ENCODE data around the gene GPA33.

The GPA33 gene, protein sequence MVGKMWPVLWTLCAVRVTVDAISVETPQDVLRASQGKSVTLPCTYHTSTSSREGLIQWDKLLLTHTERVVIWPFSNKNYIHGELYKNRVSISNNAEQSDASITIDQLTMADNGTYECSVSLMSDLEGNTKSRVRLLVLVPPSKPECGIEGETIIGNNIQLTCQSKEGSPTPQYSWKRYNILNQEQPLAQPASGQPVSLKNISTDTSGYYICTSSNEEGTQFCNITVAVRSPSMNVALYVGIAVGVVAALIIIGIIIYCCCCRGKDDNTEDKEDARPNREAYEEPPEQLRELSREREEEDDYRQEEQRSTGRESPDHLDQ

DNA sequence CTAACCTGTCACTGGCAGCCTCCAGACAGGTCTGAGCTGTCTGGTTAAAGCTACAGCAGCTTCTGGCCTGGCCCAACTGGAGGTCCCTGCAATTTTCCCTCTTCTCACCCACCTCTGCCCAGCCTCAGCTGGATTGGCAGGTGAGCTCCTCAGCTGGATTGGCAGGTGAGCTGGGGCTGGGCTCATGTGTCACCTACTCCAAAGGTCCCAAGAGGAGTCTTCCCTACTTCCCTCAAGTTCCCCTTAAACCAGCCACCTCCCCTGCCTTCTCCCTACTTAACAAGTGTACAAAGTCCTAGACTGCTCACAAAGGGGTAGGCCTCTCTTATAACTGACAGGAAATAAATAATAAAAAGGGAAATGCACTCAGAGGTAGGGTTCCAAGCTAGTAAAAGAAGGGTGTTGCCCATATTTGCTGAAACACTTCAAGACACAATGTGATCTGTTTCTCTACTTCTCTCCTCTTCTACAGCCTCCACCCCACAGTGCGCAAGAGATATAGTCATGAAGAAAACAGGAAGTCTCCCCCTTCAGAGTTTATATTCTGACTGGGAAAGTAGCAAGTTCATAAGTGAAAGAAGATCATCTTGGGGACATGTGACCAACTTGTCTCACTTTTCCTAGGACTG is at the start of gene GPA33:
Gene GPA33, minus strand, starts transcription at position 64 of the 629 bp plus-strand sequence. CDS start 90 bp downstream, outside the sequence.
- Histone ChIP-seq H3K27ac (ENCODE audit: low read depth, low read length) (no peak within 1 kb of the TSS), H3K4me3 (ENCODE audit: low read depth in 1 of 2, low read length in 2 of 2) (no peak within 1 kb of the TSS), H3K27me3 (ENCODE audit: control insufficient read depth in 1 of 2, insufficient read depth in 2 of 2, low read length in 2 of 2) (no peaks in the 10 kb centered on the region), H3K36me3 (ENCODE audit: insufficient read depth, low read length) (no peaks in the 10 kb centered on the region), H3K4me1 (ENCODE audit: insufficient read depth, low read length) (no peaks in the 10 kb centered on the region), H3K9me3 (ENCODE audit: low read length) (no peaks in the 10 kb centered on the region), H3K9ac (ENCODE audit: low read length) (no peak within 1 kb of the TSS)

DNA sequence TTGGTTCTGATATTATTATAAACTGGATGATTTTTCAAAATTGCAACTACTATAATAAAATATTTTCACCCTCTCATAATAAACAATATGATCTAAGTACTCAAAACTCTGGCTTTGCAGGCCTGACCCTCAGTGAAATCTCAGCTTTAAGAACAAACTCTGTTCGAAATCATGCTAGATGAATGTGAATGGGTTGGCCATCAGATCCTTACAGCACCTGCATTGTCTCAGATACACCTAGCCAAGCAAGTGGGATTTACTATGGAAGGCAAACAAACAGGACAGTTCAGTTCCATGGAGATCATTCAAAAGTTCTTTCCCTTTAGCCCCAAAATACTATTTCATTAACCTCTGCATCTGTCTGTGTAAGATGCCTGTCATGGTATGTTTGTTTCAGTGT is 48.5 kb upstream of the GPA33 start:
- no peaks in the 10 kb centered on the region for H3K36me3 ChIP-seq (ENCODE audit: insufficient read depth, low read length)
- H3K9ac ChIP-seq (ENCODE audit: low read length), result no peak overlapping the region
- no peaks in the 10 kb centered on the region for H3K4me1 ChIP-seq (ENCODE audit: insufficient read depth, low read length)
- no peaks in the 10 kb centered on the region for H3K27me3 ChIP-seq (ENCODE audit: control insufficient read depth in 1 of 2, insufficient read depth in 2 of 2, low read length in 2 of 2)
- H3K27ac ChIP-seq (ENCODE audit: low read depth, low read length), result no peak overlapping the region
- no peak overlapping the region for H3K4me3 ChIP-seq (ENCODE audit: low read depth in 1 of 2, low read length in 2 of 2)
- H3K9me3 ChIP-seq (ENCODE audit: low read length), result no peaks in the 10 kb centered on the region

DNA sequence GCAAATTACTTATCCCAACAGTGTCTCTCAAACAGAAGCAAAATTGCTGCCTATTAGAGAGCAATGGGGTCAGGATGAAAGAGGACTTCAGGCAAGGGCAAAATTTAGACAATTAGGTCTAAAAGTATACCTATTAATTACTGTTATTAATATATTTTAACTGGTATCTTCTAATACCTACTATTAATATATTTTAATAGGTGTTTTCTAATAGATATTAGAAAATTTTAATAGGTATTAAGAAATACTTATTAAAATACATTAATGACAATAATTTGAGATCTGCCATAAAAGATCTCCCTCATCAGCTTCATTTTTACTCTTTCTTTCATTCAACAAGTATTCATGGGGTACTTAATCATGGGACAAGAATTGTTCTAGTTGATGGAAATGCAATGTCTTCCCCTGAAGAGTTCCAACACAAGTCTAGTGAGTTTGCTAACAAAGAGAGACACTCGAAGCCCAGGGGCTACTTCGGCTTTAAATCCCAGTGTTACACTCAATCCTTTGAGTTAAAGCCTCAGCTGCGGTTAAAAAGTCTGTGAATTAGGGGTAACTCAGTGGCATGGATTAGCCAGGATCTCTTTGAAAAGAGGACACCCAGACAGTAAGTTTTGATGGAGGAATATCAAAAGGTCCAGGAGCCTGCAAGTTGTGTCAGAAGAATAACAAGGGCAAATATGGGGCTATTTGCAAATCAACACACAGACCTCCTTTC is 47.8 kb upstream of the GPA33 start:
- no peaks in the 10 kb centered on the region for H3K27me3 ChIP-seq (ENCODE audit: control insufficient read depth in 1 of 2, insufficient read depth in 2 of 2, low read length in 2 of 2)
- no peak overlapping the region for H3K27ac ChIP-seq (ENCODE audit: low read depth, low read length)
- H3K36me3 ChIP-seq (ENCODE audit: insufficient read depth, low read length), result no peaks in the 10 kb centered on the region
- no peak overlapping the region for H3K9ac ChIP-seq (ENCODE audit: low read length)
- H3K9me3 ChIP-seq (ENCODE audit: low read length), result no peaks in the 10 kb centered on the region
- no peaks in the 10 kb centered on the region for H3K4me1 ChIP-seq (ENCODE audit: insufficient read depth, low read length)
- H3K4me3 ChIP-seq (ENCODE audit: low read depth in 1 of 2, low read length in 2 of 2), result no peak overlapping the region

DNA sequence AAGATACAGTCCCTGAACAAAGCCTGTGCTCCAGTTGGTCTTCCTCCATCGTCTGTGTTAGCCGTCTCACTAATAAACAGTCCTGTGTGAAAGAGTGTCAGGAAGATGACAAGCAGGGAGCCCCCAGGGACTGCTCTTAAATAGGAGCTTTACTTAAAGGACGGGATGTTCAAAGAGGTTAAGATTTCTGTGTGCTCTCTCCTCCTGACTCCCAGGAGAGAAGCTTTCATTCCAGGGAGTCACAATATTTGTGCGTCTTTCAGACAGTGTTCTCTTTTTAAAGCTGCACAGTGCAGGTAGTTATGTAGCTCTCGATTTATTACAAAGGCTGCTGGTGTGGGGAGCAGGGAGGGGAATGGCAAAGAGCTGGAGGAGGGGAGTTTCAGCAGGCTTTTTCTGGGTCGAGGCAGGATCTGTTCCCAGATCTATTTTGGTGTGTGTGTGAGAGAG is 47.2 kb upstream of the GPA33 start:
- no peaks in the 10 kb centered on the region for H3K4me1 ChIP-seq (ENCODE audit: insufficient read depth, low read length)
- no peaks in the 10 kb centered on the region for H3K36me3 ChIP-seq (ENCODE audit: insufficient read depth, low read length)
- H3K9me3 ChIP-seq (ENCODE audit: low read length), result no peaks in the 10 kb centered on the region
- H3K27ac ChIP-seq (ENCODE audit: low read depth, low read length), result no peak overlapping the region
- no peak overlapping the region for H3K4me3 ChIP-seq (ENCODE audit: low read depth in 1 of 2, low read length in 2 of 2)
- no peak overlapping the region for H3K9ac ChIP-seq (ENCODE audit: low read length)
- no peaks in the 10 kb centered on the region for H3K27me3 ChIP-seq (ENCODE audit: control insufficient read depth in 1 of 2, insufficient read depth in 2 of 2, low read length in 2 of 2)

DNA sequence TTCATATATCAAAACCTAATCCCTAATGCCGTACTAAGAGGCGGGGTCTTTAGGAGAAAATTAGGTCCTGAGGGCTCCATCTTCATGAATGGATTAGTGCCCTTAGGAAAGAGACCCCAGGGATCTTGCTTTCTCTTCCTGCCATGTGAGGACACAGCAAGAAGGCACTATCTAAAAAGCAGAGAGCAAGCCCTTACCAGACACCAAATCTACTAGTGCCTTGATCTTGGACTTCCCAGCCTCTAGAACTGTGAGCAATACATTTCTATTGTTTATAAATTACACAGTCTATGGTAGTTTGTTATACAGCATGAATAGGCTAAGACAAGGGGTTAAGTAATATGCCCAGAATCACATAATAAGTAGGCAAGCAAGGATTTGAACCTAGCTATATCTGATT is 46.6 kb upstream of the GPA33 start:
- Histone ChIP-seq H3K27me3 (ENCODE audit: control insufficient read depth in 1 of 2, insufficient read depth in 2 of 2, low read length in 2 of 2) (no peaks in the 10 kb centered on the region), H3K4me3 (ENCODE audit: low read depth in 1 of 2, low read length in 2 of 2) (no peak overlapping the region), H3K27ac (ENCODE audit: low read depth, low read length) (no peak overlapping the region), H3K4me1 (ENCODE audit: insufficient read depth, low read length) (no peaks in the 10 kb centered on the region), H3K36me3 (ENCODE audit: insufficient read depth, low read length) (no peaks in the 10 kb centered on the region), H3K9ac (ENCODE audit: low read length) (no peak overlapping the region), H3K9me3 (ENCODE audit: low read length) (no peaks in the 10 kb centered on the region)

DNA sequence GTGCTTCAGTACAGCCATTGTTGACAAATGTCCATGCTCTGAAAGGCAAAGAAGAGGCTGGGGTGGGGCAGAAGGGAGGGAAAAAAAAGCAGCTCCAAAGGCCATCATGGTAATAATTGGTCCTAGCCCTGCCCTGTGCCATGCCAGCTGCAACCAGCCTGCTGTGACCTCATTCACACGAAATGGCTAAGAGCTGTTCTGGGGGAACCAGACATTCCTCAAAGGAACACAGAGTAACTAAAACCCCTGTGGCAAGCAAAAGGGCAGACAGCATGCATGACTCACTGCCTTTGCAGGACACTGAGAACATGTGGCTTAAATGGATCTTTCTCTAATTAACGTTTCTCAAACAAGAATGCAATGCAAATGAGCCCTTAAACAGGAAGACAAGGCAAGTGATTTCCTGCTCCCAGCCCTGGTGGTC is 46.0 kb upstream of the GPA33 start:
- Histone ChIP-seq H3K27me3 (ENCODE audit: control insufficient read depth in 1 of 2, insufficient read depth in 2 of 2, low read length in 2 of 2) (no peaks in the 10 kb centered on the region), H3K9ac (ENCODE audit: low read length) (no peak overlapping the region), H3K4me1 (ENCODE audit: insufficient read depth, low read length) (no peaks in the 10 kb centered on the region), H3K4me3 (ENCODE audit: low read depth in 1 of 2, low read length in 2 of 2) (no peak overlapping the region), H3K9me3 (ENCODE audit: low read length) (no peaks in the 10 kb centered on the region), H3K27ac (ENCODE audit: low read depth, low read length) (no peak overlapping the region), H3K36me3 (ENCODE audit: insufficient read depth, low read length) (no peaks in the 10 kb centered on the region)

GRCh38 chr1:167135281-167135840 is 45.2 kb upstream of the GPA33 start:
- no peak overlapping the region for H3K4me3 ChIP-seq (ENCODE audit: low read depth in 1 of 2, low read length in 2 of 2)
- H3K9ac ChIP-seq (ENCODE audit: low read length), result no peak overlapping the region
- no peaks in the 10 kb centered on the region for H3K4me1 ChIP-seq (ENCODE audit: insufficient read depth, low read length)
- no peaks in the 10 kb centered on the region for H3K36me3 ChIP-seq (ENCODE audit: insufficient read depth, low read length)
- H3K27ac ChIP-seq (ENCODE audit: low read depth, low read length), result no peak overlapping the region
- no peaks in the 10 kb centered on the region for H3K27me3 ChIP-seq (ENCODE audit: control insufficient read depth in 1 of 2, insufficient read depth in 2 of 2, low read length in 2 of 2)
- no peaks in the 10 kb centered on the region for H3K9me3 ChIP-seq (ENCODE audit: low read length)

- Histone ChIP-seq H3K27me3 (ENCODE audit: control insufficient read depth in 1 of 2, insufficient read depth in 2 of 2, low read length in 2 of 2) (peaks cover 0 to 3% of the 10 kb centered on the region in 2 donors), H3K4me1 (ENCODE audit: insufficient read depth, low read length) (no peaks in the 10 kb centered on the region), H3K36me3 (ENCODE audit: insufficient read depth, low read length) (no peaks in the 10 kb centered on the region), H3K27ac (ENCODE audit: low read depth, low read length) (no peak overlapping the region), H3K4me3 (ENCODE audit: low read depth in 1 of 2, low read length in 2 of 2) (no peak overlapping the region), H3K9me3 (ENCODE audit: low read length) (no peaks in the 10 kb centered on the region), H3K9ac (ENCODE audit: low read length) (no peak overlapping the region)
Measured at GRCh38 chr1:167132301-167133010, 42.3 kb upstream of the GPA33 start.

DNA sequence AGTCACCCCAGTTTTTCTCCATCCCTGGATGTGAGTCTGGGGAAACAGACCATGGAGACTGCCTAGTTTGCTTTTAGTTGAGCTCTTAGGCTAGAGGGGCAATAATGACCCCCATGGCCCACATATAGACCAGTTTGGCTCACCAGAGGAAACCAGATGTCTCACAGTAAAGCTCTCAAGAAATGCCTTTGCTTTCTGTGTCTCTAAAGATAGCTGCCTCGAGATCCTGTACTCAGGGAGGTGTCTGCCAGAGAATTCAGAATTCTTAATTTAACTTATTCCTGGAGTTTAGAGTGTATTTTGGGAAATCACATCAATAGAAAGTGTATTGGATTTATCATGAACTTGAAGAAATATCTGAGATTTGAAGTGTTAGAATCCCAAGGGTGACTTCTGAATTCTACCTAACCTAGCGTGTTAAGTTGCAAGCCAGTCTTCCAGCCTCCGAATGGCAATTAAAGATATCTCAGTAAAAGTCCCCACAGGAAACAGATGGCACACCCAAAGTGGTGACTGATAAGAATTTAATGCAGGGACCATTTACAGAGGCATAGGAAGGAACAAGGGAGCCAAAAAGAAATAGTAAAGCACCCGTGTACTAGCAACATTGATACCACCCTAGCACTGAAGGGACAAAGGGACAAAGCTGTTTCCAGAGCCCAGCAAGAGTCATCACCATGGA is 40.8 kb upstream of the GPA33 start:
- H3K9ac ChIP-seq (ENCODE audit: low read length), result no peak overlapping the region
- H3K27ac ChIP-seq (ENCODE audit: low read depth, low read length), result no peak overlapping the region
- no peaks in the 10 kb centered on the region for H3K9me3 ChIP-seq (ENCODE audit: low read length)
- H3K27me3 ChIP-seq (ENCODE audit: control insufficient read depth in 1 of 2, insufficient read depth in 2 of 2, low read length in 2 of 2), result peaks cover 0 to 3% of the 10 kb centered on the region in 2 donors
- H3K4me3 ChIP-seq (ENCODE audit: low read depth in 1 of 2, low read length in 2 of 2), result no peak overlapping the region
- H3K36me3 ChIP-seq (ENCODE audit: insufficient read depth, low read length), result no peaks in the 10 kb centered on the region
- no peaks in the 10 kb centered on the region for H3K4me1 ChIP-seq (ENCODE audit: insufficient read depth, low read length)

DNA sequence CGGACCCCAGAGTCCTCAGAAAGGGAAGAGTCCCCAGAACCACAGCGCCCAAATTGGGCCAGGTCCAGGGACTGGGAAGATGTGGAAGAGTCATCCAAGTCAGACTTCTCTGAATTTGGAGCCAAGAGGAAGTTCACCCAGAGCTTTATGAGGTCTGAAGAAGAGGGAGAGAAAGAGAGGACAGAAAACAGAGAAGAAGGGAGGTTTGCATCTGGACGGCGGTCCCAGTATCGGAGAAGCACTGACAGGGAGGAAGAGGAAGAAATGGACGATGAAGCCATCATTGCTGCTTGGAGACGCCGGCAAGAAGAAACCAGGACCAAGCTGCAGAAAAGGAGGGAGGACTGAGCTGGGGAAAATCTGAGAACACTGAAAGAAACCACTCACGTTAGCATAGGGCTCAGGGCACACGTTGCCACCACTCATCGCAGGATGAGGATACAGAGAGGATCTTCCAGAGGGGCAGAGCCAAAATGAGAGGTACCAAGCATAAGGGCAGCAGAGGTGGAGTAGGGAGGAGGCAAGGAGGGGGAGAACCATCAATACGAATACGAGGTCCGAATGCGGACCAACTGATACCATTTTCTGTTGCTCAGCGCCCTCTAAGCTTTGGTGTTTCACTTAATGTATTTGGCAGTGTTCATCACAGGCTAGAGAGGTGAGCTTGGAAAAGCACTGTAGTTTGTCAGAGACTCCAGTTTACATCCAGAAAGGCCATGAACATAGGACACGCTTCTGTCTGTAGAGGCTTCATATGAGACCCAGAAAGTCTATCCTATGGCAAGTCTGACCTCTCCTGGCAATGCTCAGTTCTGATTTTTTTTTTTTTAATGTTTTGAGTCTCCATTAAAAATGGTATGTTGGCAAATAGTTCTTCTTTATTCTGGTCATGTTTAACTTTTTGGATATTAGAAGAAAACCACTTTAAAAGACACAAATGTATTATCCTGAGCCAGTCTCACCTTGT is 38.4 kb upstream of the GPA33 start:
- H3K4me3 ChIP-seq (ENCODE audit: low read depth in 1 of 2, low read length in 2 of 2), result no peak overlapping the region
- H3K27ac ChIP-seq (ENCODE audit: low read depth, low read length), result no peak overlapping the region
- no peaks in the 10 kb centered on the region for H3K9me3 ChIP-seq (ENCODE audit: low read length)
- H3K4me1 ChIP-seq (ENCODE audit: insufficient read depth, low read length), result no peaks in the 10 kb centered on the region
- H3K36me3 ChIP-seq (ENCODE audit: insufficient read depth, low read length), result no peaks in the 10 kb centered on the region
- H3K27me3 ChIP-seq (ENCODE audit: control insufficient read depth in 1 of 2, insufficient read depth in 2 of 2, low read length in 2 of 2), result peaks cover 0 to 3% of the 10 kb centered on the region in 2 donors
- no peak overlapping the region for H3K9ac ChIP-seq (ENCODE audit: low read length)
